ENCODE data around the gene PIP4K2A. TPM values are rescaled to one million over a fixed set of nuclear protein-coding genes. Genes with fewer than 3 reads are reported as not detected.

Gene PIP4K2A
- total RNA-seq, 2 donors from 2014 or later, result 42.6 to 58.6 TPM

DNA sequence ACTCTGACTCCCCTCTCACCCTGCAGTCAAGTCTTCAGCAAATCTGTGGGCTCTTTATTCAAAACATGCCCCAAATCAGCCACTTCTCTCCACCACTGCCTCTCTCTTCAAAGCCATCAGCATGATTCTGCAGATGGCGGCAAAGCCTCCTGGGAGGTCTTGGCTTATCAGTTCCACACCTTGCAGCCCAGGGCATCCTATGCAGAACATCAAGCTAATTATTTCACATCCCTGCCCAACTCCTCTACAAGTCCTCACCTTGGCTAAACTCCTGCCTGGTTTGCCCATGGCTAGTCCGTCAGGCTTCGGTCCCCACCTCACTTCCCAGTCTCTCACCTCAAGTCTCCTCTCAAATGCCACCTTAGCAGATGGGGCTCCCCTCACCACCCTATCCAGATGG is 70.2 kb downstream of the PIP4K2A start:
- Histone ChIP-seq H3K36me3 (no peaks in the 10 kb centered on the region), H3K9me3 (no peaks in the 10 kb centered on the region), H3K4me3 (no peak overlapping the region), H3K27me3 (replicated peaks; ENCODE audit: insufficient read depth) (no peaks in the 10 kb centered on the region), H3K4me1 (ENCODE audit: control insufficient read depth in 1 of 2, low read depth in 2 of 2) (peaks cover 26 to 46% of the 10 kb centered on the region in 2 donors), H3K27ac (no peak overlapping the region)
- ATAC-seq (ENCODE audit: insufficient number of reproducible peaks, low FRiP score, low read depth), result no peak
- DNase-seq (ENCODE audit: low spot score), result no peak
- TF ChIP-seq, protein P1, sequence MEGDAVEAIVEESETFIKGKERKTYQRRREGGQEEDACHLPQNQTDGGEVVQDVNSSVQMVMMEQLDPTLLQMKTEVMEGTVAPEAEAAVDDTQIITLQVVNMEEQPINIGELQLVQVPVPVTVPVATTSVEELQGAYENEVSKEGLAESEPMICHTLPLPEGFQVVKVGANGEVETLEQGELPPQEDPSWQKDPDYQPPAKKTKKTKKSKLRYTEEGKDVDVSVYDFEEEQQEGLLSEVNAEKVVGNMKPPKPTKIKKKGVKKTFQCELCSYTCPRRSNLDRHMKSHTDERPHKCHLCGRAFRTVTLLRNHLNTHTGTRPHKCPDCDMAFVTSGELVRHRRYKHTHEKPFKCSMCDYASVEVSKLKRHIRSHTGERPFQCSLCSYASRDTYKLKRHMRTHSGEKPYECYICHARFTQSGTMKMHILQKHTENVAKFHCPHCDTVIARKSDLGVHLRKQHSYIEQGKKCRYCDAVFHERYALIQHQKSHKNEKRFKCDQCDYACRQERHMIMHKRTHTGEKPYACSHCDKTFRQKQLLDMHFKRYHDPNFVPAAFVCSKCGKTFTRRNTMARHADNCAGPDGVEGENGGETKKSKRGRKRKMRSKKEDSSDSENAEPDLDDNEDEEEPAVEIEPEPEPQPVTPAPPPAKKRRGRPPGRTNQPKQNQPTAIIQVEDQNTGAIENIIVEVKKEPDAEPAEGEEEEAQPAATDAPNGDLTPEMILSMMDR (IDR thresholded peaks at IDR 0.05), result no peak

DNA sequence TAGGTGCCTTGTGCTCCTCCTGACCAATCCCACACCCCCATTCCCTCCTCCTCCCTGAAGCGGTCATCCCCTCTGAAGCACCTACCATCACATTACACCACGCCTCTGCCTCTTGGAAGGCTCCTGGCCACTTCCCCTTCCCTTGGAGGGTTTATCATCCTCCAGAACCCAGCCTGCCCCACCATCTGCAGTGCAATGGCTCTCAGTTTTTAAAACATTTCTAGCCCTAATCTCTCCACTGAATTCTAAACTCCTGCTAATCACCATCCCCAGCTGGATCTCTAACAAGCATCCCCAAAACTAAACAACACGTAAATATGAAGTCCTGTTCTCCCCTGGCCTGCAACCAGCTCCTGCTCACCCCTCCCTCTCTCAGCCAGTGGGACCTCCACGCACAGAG is 70.6 kb downstream of the PIP4K2A start:
- no peaks in the 10 kb centered on the region for H3K27me3 ChIP-seq (replicated peaks; ENCODE audit: insufficient read depth)
- no peaks in the 10 kb centered on the region for H3K9me3 ChIP-seq
- no peak overlapping the region for H3K4me3 ChIP-seq
- TF ChIP-seq, protein P1 (IDR thresholded peaks at IDR 0.05), result no peak
- H3K36me3 ChIP-seq, result no peaks in the 10 kb centered on the region
- no peak overlapping the region for H3K27ac ChIP-seq
- DNase-seq (ENCODE audit: low spot score), result no peak
- H3K4me1 ChIP-seq (ENCODE audit: control insufficient read depth in 1 of 2, low read depth in 2 of 2), result peaks cover 22 to 43% of the 10 kb centered on the region in 2 donors
- ATAC-seq (ENCODE audit: insufficient number of reproducible peaks, low FRiP score, low read depth), result no peak

- DNase-seq (ENCODE audit: low spot score), result no peak
- Histone ChIP-seq H3K9me3 (no peaks in the 10 kb centered on the region), H3K27ac (no peak overlapping the region), H3K36me3 (no peaks in the 10 kb centered on the region), H3K27me3 (replicated peaks; ENCODE audit: insufficient read depth) (no peaks in the 10 kb centered on the region), H3K4me1 (ENCODE audit: control insufficient read depth in 1 of 2, low read depth in 2 of 2) (peaks cover 15 to 36% of the 10 kb centered on the region in 2 donors), H3K4me3 (no peak overlapping the region)
- ATAC-seq (ENCODE audit: insufficient number of reproducible peaks, low FRiP score, low read depth), result no peak
- TF ChIP-seq, protein P1 (IDR thresholded peaks at IDR 0.05), result no peak
Measured at GRCh38 chr10:22643116-22643515, 71.3 kb downstream of the PIP4K2A start.

DNA sequence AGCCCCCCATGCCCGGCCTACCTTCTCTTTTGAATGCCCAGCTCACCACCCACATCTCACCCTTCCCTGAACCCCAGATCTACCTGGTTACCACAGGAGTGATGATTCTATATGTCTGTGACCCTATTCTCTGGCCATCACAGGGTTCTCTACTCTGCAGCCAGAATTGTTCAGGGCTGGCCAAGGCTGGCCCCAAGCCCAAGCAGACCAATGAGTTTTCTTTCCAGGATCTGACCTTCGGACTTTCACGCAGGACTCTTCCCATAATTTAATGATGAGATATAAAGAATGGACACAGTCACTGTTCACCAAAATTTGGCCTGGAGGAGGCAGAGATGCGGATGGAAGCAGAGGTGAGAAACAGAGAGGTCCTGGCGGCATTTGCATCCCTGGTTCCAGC is 72.6 kb downstream of the PIP4K2A start:
- ATAC-seq (ENCODE audit: insufficient number of reproducible peaks, low FRiP score, low read depth), result no peak

GRCh38 chr10:22640359-22640758 is 74.0 kb downstream of the PIP4K2A start:
- TF ChIP-seq, protein P1 (IDR thresholded peaks at IDR 0.05), result no peak
- H3K36me3 ChIP-seq, result no peaks in the 10 kb centered on the region
- DNase-seq (ENCODE audit: low spot score), result no peak
- H3K4me1 ChIP-seq (ENCODE audit: control insufficient read depth in 1 of 2, low read depth in 2 of 2), result peaks cover 3 to 23% of the 10 kb centered on the region in 2 donors
- ATAC-seq (ENCODE audit: insufficient number of reproducible peaks, low FRiP score, low read depth), result no peak
- no peak overlapping the region for H3K27ac ChIP-seq
- no peaks in the 10 kb centered on the region for H3K9me3 ChIP-seq
- H3K4me3 ChIP-seq, result no peak overlapping the region
- no peaks in the 10 kb centered on the region for H3K27me3 ChIP-seq (replicated peaks; ENCODE audit: insufficient read depth)

More for the DNA sequence above, 72.6 kb downstream of the PIP4K2A start:
- Histone ChIP-seq H3K27me3 (replicated peaks; ENCODE audit: insufficient read depth) (no peaks in the 10 kb centered on the region), H3K4me1 (ENCODE audit: control insufficient read depth in 1 of 2, low read depth in 2 of 2) (peaks cover 3 to 32% of the 10 kb centered on the region in 2 donors), H3K27ac (no peak overlapping the region), H3K4me3 (no peak overlapping the region), H3K36me3 (no peaks in the 10 kb centered on the region), H3K9me3 (no peaks in the 10 kb centered on the region)
- no peak for DNase-seq (ENCODE audit: low spot score)
- TF ChIP-seq, protein P1 (IDR thresholded peaks at IDR 0.05), result no peak
